Smooth muscle cell (in vitro differentiated cells): Measurements from ENCODE around the gene TNFRSF21. TPM values are rescaled to one million over a fixed set of nuclear protein-coding genes. Genes with fewer than 3 reads are reported as not detected.

Experiments used
- DNase-seq: peaks from one replicate; lab custom pipeline; 2025; ENCODE audit not compliant: unreplicated experiment; lab: John Stamatoyannopoulos, UW
- H2AFZ ChIP-seq: fragments of 200-600 bp; sonication (generic); 2 replicates; pipeline ENCODE4 v1.6.0; 2016; ENCODE audit warnings: antibody characterized with exemption, low read depth, mild to moderate bottlenecking
- H3F3A ChIP-seq: fragments of 200-600 bp; sonication (generic); 2 replicates; pipeline ENCODE4 v1.6.0; 2017; ENCODE audit warnings: antibody characterized with exemption, low read depth
- H3K27ac ChIP-seq: fragments of 200-600 bp; sonication (generic); 2 replicates; pipeline ENCODE4 v1.5.1; 2016; ENCODE audit warnings: low read depth, mild to moderate bottlenecking
- H3K27me3 ChIP-seq: fragments of 200-600 bp; sonication (generic); 2 replicates; pipeline ENCODE4 v1.6.1; 2016; ENCODE audit warnings: low read depth, mild to moderate bottlenecking
- H3K36me3 ChIP-seq: fragments of 200-600 bp; sonication (generic); 2 replicates; pipeline ENCODE4 v1.5.1; 2016; ENCODE audit warnings: low read depth
- H3K4me1 ChIP-seq: fragments of 200-600 bp; sonication (generic); 2 replicates; pipeline ENCODE4 v1.5.1; 2016; ENCODE audit warnings: low read depth
- H3K4me2 ChIP-seq: fragments of 200-600 bp; sonication (generic); 2 replicates; pipeline ENCODE4 v1.6.0; 2016; ENCODE audit warnings: mild to moderate bottlenecking
- H3K4me3 ChIP-seq: fragments of 200-600 bp; sonication (generic); 2 replicates; pipeline ENCODE4 v1.5.1; 2016; ENCODE audit warnings: mild to moderate bottlenecking
- H3K79me2 ChIP-seq: fragments of 200-600 bp; sonication (generic); 2 replicates; pipeline ENCODE4 v1.6.0; 2016; ENCODE audit warnings: low read depth, mild to moderate bottlenecking
- H3K9ac ChIP-seq: fragments of 200-600 bp; sonication (generic); 2 replicates; pipeline ENCODE4 v1.6.0; 2016; ENCODE audit warnings: low read depth
- H3K9me3 ChIP-seq: fragments of 200-600 bp; sonication (generic); replicated peaks from 2 replicates; pipeline ENCODE4 v1.5.1; 2016; ENCODE audit warnings: low read depth
- H4K20me1 ChIP-seq: fragments of 200-600 bp; sonication (generic); 2 replicates; pipeline ENCODE4 v1.6.0; 2016; ENCODE audit warnings: low read depth
- CTCF ChIP-seq: fragments of 200-600 bp; sonication (generic); IDR thresholded peaks from 2 replicates; pipeline ENCODE4 v1.5.1; 2017; ENCODE audit warnings: borderline replicate concordance, mild to moderate bottlenecking, antibody characterized with exemption; ENCODE audit not compliant: insufficient read depth, poor library complexity, severe bottlenecking
- WGBS: methylation state at CpG from one replicate; pipeline ENCODE4 v1.1.7; 2016; ENCODE audit warnings: low lambda C conversion rate; 5-methylcytosine and 5-hydroxymethylcytosine counted together
- polyA plus RNA-seq: library from polyadenylated mRNA; unstranded; fragments of >200 nt; fragmentation: Nextera tagmentation; extraction: Ambion mirVana; gene quantifications from 2 replicates; pipeline ENCODE4 v1.2.1, GENCODE V29; 2016
- total RNA-seq: library from RNA; depleted of rRNA; stranded (reverse); fragments of >200 nt; gene quantifications from 2 replicates; pipeline ENCODE4 v1.2.3, GENCODE V29; 2014

Gene TNFRSF21
- total and polyA plus RNA-seq, 2 experiments from 2014 or later = 30.1 to 32.8 TPM

GRCh38 chr6:47254906-47255305 lies 54.8 kb downstream of the TNFRSF21 start:
- no peak for DNase-seq
- Histone ChIP-seq H3K79me2 (peaks cover 26% of the 10 kb centered on the region), H3K27me3 (no peaks in the 10 kb centered on the region), H3K9ac (no peak overlapping the region), H3K4me3 (no peak overlapping the region), H3K4me1 (peaks cover 12% of the 10 kb centered on the region), H3K4me2 (no peak overlapping the region), H3K9me3 (no peaks in the 10 kb centered on the region), H4K20me1 (no peaks in the 10 kb centered on the region), H3K27ac (no peak overlapping the region), H2AFZ (no peak overlapping the region), H3F3A (no peaks in the 10 kb centered on the region), H3K36me3 (no peaks in the 10 kb centered on the region)
- TF ChIP-seq CTCF = no peak
- WGBS = 98% methylated on average over 3 of the region's 3 CpGs

GRCh38 chr6:47254051-47254450 lies 55.7 kb downstream of the TNFRSF21 start:
- no peak overlapping the region for H3K4me2 ChIP-seq
- no peak overlapping the region for H3K4me3 ChIP-seq
- no peaks in the 10 kb centered on the region for H3K36me3 ChIP-seq
- 90% methylated on average over 6 of the region's 6 CpGs for WGBS
- no peaks in the 10 kb centered on the region for H3K9me3 ChIP-seq
- H3K27ac ChIP-seq = no peak overlapping the region
- H3K79me2 ChIP-seq = peaks cover 26% of the 10 kb centered on the region
- H3K9ac ChIP-seq = no peak overlapping the region
- no peak overlapping the region for H2AFZ ChIP-seq
- peaks cover 12% of the 10 kb centered on the region for H3K4me1 ChIP-seq
- no peaks in the 10 kb centered on the region for H3K27me3 ChIP-seq
- no peak for DNase-seq
- no peak for TF ChIP-seq CTCF
- no peaks in the 10 kb centered on the region for H4K20me1 ChIP-seq
- H3F3A ChIP-seq = no peaks in the 10 kb centered on the region

GRCh38 chr6:47253136-47253535 lies 56.6 kb downstream of the TNFRSF21 start:
- H3K27me3 ChIP-seq = no peaks in the 10 kb centered on the region
- no peaks in the 10 kb centered on the region for H3F3A ChIP-seq
- H3K9ac ChIP-seq = no peak overlapping the region
- H2AFZ ChIP-seq = no peak overlapping the region
- H3K27ac ChIP-seq = no peak overlapping the region
- WGBS = 95% methylated on average over 15 of the region's 15 CpGs
- H3K4me1 ChIP-seq = peaks cover 12% of the 10 kb centered on the region
- peaks cover 19% of the 10 kb centered on the region for H3K79me2 ChIP-seq
- no peak overlapping the region for H3K4me3 ChIP-seq
- no peak overlapping the region for H3K4me2 ChIP-seq
- H3K36me3 ChIP-seq = no peaks in the 10 kb centered on the region
- DNase-seq = no peak
- TF ChIP-seq CTCF = no peak
- no peaks in the 10 kb centered on the region for H3K9me3 ChIP-seq
- no peaks in the 10 kb centered on the region for H4K20me1 ChIP-seq

GRCh38 chr6:47252633-47253032 lies 57.1 kb downstream of the TNFRSF21 start:
- Histone ChIP-seq H3K9ac (no peak overlapping the region), H3K27ac (no peak overlapping the region), H3K36me3 (no peaks in the 10 kb centered on the region), H4K20me1 (no peaks in the 10 kb centered on the region), H3K4me1 (peaks cover 8% of the 10 kb centered on the region), H3K4me3 (no peak overlapping the region), H3K27me3 (no peaks in the 10 kb centered on the region), H3K9me3 (no peaks in the 10 kb centered on the region), H3F3A (no peaks in the 10 kb centered on the region), H2AFZ (no peak overlapping the region), H3K4me2 (no peak overlapping the region), H3K79me2 (peaks cover 16% of the 10 kb centered on the region)
- no peak for TF ChIP-seq CTCF
- 95% methylated on average over 6 of the region's 6 CpGs for WGBS
- no peak for DNase-seq
